MCF 10A (cell line): ENCODE measurements around the gene CTDSPL. TPM values are rescaled to one million over a fixed set of nuclear protein-coding genes. Genes with fewer than 3 reads are reported as not detected.

Experiments
- BruUV-seq: library from RNA; stranded (reverse); fragments of 400-500 nt; replicated peaks from 2 replicates; lab custom pipeline; 2021; lab: Mats Ljungman, UMichigan
- CTCF ChIA-PET: fragments of 300-600 bp; sonication (Branson Sonifier 250); formaldehyde crosslinking; extraction: SDS; loops from one replicate; lab custom pipeline; 2021; ENCODE audit warnings: antibody characterized with exemption, inconsistent platforms; lab: Yijun Ruan, JAX
- POLR2A ChIA-PET: fragments of 300-600, 350-650 bp; sonication (Branson Sonifier 250); formaldehyde crosslinking; extraction: SDS; loops from one replicate; lab custom pipeline; 2020; ENCODE audit warnings: antibody characterized with exemption, inconsistent platforms; lab: Yijun Ruan, JAX
- DNase-seq: peaks from one replicate; pipeline ENCODE4 v3.0.0-alpha.2; 2018; ENCODE audit not compliant: unreplicated experiment
- H3K27ac Mint-ChIP-seq: one replicate; pipeline ENCODE4 v1.8.0; 2022; ENCODE audit warnings: mild to moderate bottlenecking, low read depth, mixed read lengths; ENCODE audit not compliant: unreplicated experiment
- H3K27me3 Mint-ChIP-seq: one replicate; pipeline ENCODE4 v1.8.0; 2022; ENCODE audit warnings: mixed read lengths; ENCODE audit not compliant: insufficient read depth, unreplicated experiment
- H3K36me3 Mint-ChIP-seq: one replicate; pipeline ENCODE4 v1.8.0; 2022; ENCODE audit warnings: mild to moderate bottlenecking, moderate library complexity, mixed read lengths; ENCODE audit not compliant: insufficient read depth, unreplicated experiment
- H3K4me1 Mint-ChIP-seq: one replicate; pipeline ENCODE4 v1.8.0; 2022; ENCODE audit warnings: mixed read lengths; ENCODE audit not compliant: insufficient read depth, unreplicated experiment
- H3K4me3 Mint-ChIP-seq: one replicate; pipeline ENCODE4 v1.8.0; 2022; ENCODE audit warnings: mild to moderate bottlenecking, moderate library complexity, mixed read lengths; ENCODE audit not compliant: unreplicated experiment
- H3K9me3 Mint-ChIP-seq: one replicate; pipeline ENCODE4 v1.8.0; 2022; ENCODE audit warnings: mixed read lengths; ENCODE audit not compliant: unreplicated experiment
- intact Hi-C: fragments of 100-400 bp; cut with micrococcal nuclease; formaldehyde crosslinking; loops from 2 replicates; pipeline ENCODE4 v1.14.1; 2022
- total RNA-seq: library from RNA; stranded (reverse); gene quantifications from 2 replicates; pipeline ENCODE4 v1.2.3, GENCODE V29; 2022
- TF ChIP-seq, protein P1 (sequence below): fragments of 200-600 bp; IDR thresholded peaks from one replicate; pipeline ENCODE4 v1.8.0; 2022; ENCODE audit warnings: antibody characterized with exemption, mild to moderate bottlenecking; ENCODE audit not compliant: unreplicated experiment

CTDSPL gene
- total RNA-seq, 1 experiment from 2014 or later = 38.8 TPM

DNA sequence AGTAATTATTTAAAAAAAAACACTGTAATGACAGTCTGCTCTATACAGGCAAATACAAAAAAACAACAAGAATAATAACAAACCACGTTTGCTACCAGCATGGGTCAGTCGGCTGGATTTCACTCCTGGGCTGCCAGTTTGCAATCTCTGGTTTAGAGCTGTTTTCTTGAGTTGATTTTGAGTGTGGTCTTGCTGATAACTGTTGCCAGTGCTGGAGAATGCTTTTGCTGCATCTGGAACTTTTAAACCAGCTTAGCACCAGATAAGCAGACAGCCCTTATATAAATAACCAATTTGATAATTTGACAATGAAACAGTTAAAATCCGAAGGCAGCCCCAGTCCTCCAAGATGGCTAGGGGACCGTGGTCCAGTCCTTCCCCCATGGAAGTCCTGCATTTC, 14.0 kb upstream of the CTDSPL start:
- ChIA-PET POLR2A (interaction anchor here (0.7 kb wide), 1 partner anchor 270 kb away, joined by 3 read pairs; no protein-coding TSS in a partner anchor), CTCF (interaction anchor here (0.5 to 1.0 kb wide), 2 partner anchors 119 to 506 kb away, joined by 6 read pairs; no protein-coding TSS in a partner anchor)
- Mint-ChIP-seq H3K9me3 (no peaks in the 10 kb centered on the region), H3K27me3 (no peaks in the 10 kb centered on the region), H3K27ac (no peak overlapping the region), H3K36me3 (peaks cover 12% of the 10 kb centered on the region), H3K4me3 (no peak overlapping the region), H3K4me1 (no peaks in the 10 kb centered on the region)
- DNase-seq = no peak
- TF ChIP-seq, protein P1, sequence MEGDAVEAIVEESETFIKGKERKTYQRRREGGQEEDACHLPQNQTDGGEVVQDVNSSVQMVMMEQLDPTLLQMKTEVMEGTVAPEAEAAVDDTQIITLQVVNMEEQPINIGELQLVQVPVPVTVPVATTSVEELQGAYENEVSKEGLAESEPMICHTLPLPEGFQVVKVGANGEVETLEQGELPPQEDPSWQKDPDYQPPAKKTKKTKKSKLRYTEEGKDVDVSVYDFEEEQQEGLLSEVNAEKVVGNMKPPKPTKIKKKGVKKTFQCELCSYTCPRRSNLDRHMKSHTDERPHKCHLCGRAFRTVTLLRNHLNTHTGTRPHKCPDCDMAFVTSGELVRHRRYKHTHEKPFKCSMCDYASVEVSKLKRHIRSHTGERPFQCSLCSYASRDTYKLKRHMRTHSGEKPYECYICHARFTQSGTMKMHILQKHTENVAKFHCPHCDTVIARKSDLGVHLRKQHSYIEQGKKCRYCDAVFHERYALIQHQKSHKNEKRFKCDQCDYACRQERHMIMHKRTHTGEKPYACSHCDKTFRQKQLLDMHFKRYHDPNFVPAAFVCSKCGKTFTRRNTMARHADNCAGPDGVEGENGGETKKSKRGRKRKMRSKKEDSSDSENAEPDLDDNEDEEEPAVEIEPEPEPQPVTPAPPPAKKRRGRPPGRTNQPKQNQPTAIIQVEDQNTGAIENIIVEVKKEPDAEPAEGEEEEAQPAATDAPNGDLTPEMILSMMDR = no peak
- no TSS peak for BruUV-seq
- intact Hi-C loops = no loop called here

DNA sequence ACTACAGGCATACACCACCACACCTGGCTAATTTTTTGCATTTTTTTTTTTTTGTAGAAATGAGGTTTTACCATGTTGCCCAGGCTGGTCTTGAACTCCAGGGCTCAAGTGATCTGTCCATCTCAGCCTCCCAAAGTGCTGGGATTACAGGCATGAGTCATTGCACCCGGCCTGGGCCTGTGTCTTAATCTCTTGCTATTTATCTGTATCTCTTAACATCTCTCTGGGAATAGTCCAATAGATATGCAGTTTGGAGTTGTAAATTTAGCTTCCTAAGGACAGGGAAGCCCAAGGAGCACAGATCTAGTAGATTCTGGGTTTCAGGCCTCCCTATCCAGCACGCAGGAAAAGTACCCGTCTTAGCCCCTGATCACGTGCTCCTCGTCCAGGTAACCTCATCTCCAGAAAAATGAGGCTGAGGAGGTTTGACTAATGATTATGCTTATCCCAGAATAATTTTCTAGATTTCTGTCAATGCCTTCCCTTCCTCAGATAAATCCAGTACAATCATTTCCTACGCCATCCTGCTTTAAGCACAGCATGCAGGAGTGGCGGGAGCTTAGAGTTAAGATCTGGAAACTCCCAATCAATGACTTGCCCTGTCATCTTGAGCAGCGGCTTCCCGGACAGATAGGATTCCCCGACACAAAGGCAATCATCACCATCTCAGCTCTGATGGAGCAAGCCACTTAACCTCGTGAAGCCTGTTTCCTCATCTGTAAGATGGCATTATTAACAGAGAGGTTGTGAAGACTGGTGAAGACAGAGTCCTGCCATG, 12.3 kb upstream of the CTDSPL start:
- Mint-ChIP-seq H3K27ac (no peak overlapping the region), H3K36me3 (peaks cover 5% of the 10 kb centered on the region), H3K9me3 (no peaks in the 10 kb centered on the region), H3K4me1 (peaks cover 6% of the 10 kb centered on the region), H3K27me3 (no peaks in the 10 kb centered on the region), H3K4me3 (no peak overlapping the region)
- no peak for DNase-seq
- no TSS peak for BruUV-seq
- intact Hi-C loops = no loop called here
- ChIA-PET POLR2A (interaction anchor here (0.6 kb wide), 1 partner anchor 58 kb away, joined by 3 read pairs; no protein-coding TSS in a partner anchor), CTCF (interaction anchor here (0.6 to 8.0 kb wide), 3 partner anchors 35 to 890 kb away, joined by 3 to 207 read pairs (median 4); no protein-coding TSS in a partner anchor)
- TF ChIP-seq, protein P1 = no peak

DNA sequence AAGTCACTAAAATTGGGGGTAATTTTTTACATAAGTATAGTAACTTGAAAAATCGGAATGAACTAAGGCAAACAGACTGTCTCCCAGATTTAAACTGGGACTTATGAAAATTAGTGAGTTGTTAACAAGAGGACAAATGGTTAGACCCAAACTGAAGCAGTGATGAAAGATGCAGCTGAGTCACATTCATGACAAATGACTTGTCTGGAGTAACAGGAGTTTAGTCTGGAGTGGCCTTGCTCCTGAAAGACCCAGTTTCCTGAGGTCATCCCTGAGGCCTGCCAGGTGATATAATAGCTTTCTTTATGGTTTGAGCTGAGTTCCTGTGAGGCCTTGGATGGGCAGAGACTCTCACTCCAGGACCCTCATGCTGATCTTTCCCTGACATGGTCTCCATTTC, 9.6 kb upstream of the CTDSPL start:
- H3K4me1 Mint-ChIP-seq = peaks cover 16% of the 10 kb centered on the region
- CTCF ChIA-PET = interaction anchor here (0.6 to 8.0 kb wide), 5 partner anchors 32 to 390 kb away, joined by 3 to 207 read pairs (median 3); no protein-coding TSS in a partner anchor
- H3K4me3 Mint-ChIP-seq = no peak overlapping the region
- DNase-seq = peak; percentile 58
- no peaks in the 10 kb centered on the region for H3K9me3 Mint-ChIP-seq
- BruUV-seq = no TSS peak
- intact Hi-C loops = no loop called here
- peaks cover 5% of the 10 kb centered on the region for H3K36me3 Mint-ChIP-seq
- POLR2A ChIA-PET = interaction anchor here (0.6 to 1.5 kb wide), 6 partner anchors 12 to 308 kb away, joined by 3 to 5 read pairs (median 3); no protein-coding TSS in a partner anchor
- H3K27ac Mint-ChIP-seq = no peak overlapping the region
- TF ChIP-seq, protein P1 = no peak
- no peaks in the 10 kb centered on the region for H3K27me3 Mint-ChIP-seq

DNA sequence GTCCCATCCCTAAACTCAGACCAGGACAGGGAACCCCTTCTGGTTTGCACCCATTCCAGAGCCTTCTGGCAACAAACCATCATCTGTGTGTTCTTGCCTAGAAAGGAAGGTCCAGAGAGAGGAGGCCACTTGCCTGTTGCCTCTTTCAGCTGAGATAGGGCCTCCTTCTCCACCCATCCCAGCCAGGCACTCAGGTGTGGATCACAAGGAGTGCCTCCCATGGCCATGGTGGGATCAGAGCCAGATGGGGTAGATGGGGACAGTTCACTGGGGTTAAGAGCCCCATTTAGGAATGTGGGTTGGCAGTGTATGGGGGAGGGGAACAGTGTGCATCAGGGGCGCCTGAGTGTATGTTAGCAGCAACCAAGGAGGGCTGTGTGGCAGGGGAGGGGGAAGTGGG, 8.9 kb upstream of the CTDSPL start:
- H3K27me3 Mint-ChIP-seq = no peaks in the 10 kb centered on the region
- ChIA-PET CTCF (interaction anchor here (0.6 to 8.0 kb wide), 7 partner anchors 14 to 397 kb away, joined by 3 to 207 read pairs (median 4); no protein-coding TSS in a partner anchor), POLR2A (interaction anchor here (0.6 to 1.6 kb wide), 10 partner anchors 11 to 603 kb away, joined by 3 to 12 read pairs (median 4); partner anchors contain the start of gene OXSR1)
- intact Hi-C loops = no loop called here
- BruUV-seq = no TSS peak
- H3K4me1 Mint-ChIP-seq = peaks cover 23% of the 10 kb centered on the region
- H3K36me3 Mint-ChIP-seq = peaks cover 5% of the 10 kb centered on the region
- TF ChIP-seq, protein P1 = no peak
- no peak overlapping the region for H3K27ac Mint-ChIP-seq
- H3K9me3 Mint-ChIP-seq = no peaks in the 10 kb centered on the region
- no peak for DNase-seq
- no peak overlapping the region for H3K4me3 Mint-ChIP-seq
